ENCODE data around the gene ZNF275.

Gene ZNF275

GRCh38 chrX:153334654-153335295, 822 bp downstream of the ZNF275 start:
- Mint-ChIP-seq H3K4me1 (peaks cover 21 to 32% of the 10 kb centered on the region in 2 donors), H3K27me3 (no peaks in the 10 kb centered on the region), H3K36me3 (peaks cover 15 to 21% of the 10 kb centered on the region in 2 donors), H3K27ac (peak overlapping the region; percentile 85), H3K4me3 (peak overlapping the region; percentile 82 to 88), H3K9me3 (no peaks in the 10 kb centered on the region)
- DNase-seq (no peak), ATAC-seq (replicated peaks) (no peak)

GRCh38 chrX:153336121-153336894, 2.4 kb downstream of the ZNF275 start:
- H3K27me3 Mint-ChIP-seq, result no peaks in the 10 kb centered on the region
- DNase-seq, result peak; percentile 11
- H3K36me3 Mint-ChIP-seq, result peaks cover 21 to 30% of the 10 kb centered on the region in 2 donors
- no peaks in the 10 kb centered on the region for H3K9me3 Mint-ChIP-seq
- H3K4me1 Mint-ChIP-seq, result peaks cover 21 to 40% of the 10 kb centered on the region in 2 donors
- H3K4me3 Mint-ChIP-seq, result peak overlapping the region; percentile 82 to 88
- H3K27ac Mint-ChIP-seq, result peak overlapping the region; percentile 52
- ATAC-seq (replicated peaks), result peak; percentile 50 to 51

GRCh38 chrX:153336988-153337387, 3.0 kb downstream of the ZNF275 start:
- no peaks in the 10 kb centered on the region for H3K27me3 Mint-ChIP-seq
- H3K27ac Mint-ChIP-seq, result no peak overlapping the region
- H3K9me3 Mint-ChIP-seq, result no peaks in the 10 kb centered on the region
- no peak for DNase-seq
- peaks cover 27 to 37% of the 10 kb centered on the region in 2 donors for H3K36me3 Mint-ChIP-seq
- peaks cover 21 to 41% of the 10 kb centered on the region in 2 donors for H3K4me1 Mint-ChIP-seq
- no peak overlapping the region for H3K4me3 Mint-ChIP-seq
- ATAC-seq (replicated peaks), result no peak

- Mint-ChIP-seq H3K27ac (no peak overlapping the region), H3K9me3 (no peaks in the 10 kb centered on the region), H3K36me3 (peaks cover 39 to 45% of the 10 kb centered on the region in 2 donors), H3K27me3 (no peaks in the 10 kb centered on the region), H3K4me3 (no peak overlapping the region), H3K4me1 (peaks cover 19 to 41% of the 10 kb centered on the region in 2 donors)
- no peak for ATAC-seq (replicated peaks)
- DNase-seq, result no peak
These were observed 4.9 kb downstream of the ZNF275 start for GRCh38 chrX:153338836-153339235.

GRCh38 chrX:153339662-153340061, 5.7 kb downstream of the ZNF275 start:
- H3K36me3 Mint-ChIP-seq, result peaks cover 43 to 53% of the 10 kb centered on the region in 2 donors
- peaks cover 19 to 41% of the 10 kb centered on the region in 2 donors for H3K4me1 Mint-ChIP-seq
- no peak overlapping the region for H3K4me3 Mint-ChIP-seq
- ATAC-seq (replicated peaks), result no peak
- H3K9me3 Mint-ChIP-seq, result no peaks in the 10 kb centered on the region
- H3K27me3 Mint-ChIP-seq, result no peaks in the 10 kb centered on the region
- DNase-seq, result no peak
- peak overlapping the region; percentile 6 for H3K27ac Mint-ChIP-seq

- no peak overlapping the region for H3K4me3 Mint-ChIP-seq
- no peak overlapping the region for H3K27ac Mint-ChIP-seq
- ATAC-seq (replicated peaks), result no peak
- peaks cover 19 to 37% of the 10 kb centered on the region in 2 donors for H3K4me1 Mint-ChIP-seq
- H3K9me3 Mint-ChIP-seq, result no peaks in the 10 kb centered on the region
- no peaks in the 10 kb centered on the region for H3K27me3 Mint-ChIP-seq
- H3K36me3 Mint-ChIP-seq, result peaks cover 47 to 57% of the 10 kb centered on the region in 2 donors
- no peak for DNase-seq
These were observed 6.2 kb downstream of the ZNF275 start for GRCh38 chrX:153340111-153340510.

- H3K27ac Mint-ChIP-seq, result no peak overlapping the region
- ATAC-seq (replicated peaks), result no peak
- peaks cover 12 to 20% of the 10 kb centered on the region in 2 donors for H3K4me1 Mint-ChIP-seq
- no peaks in the 10 kb centered on the region for H3K27me3 Mint-ChIP-seq
- no peak for DNase-seq
- H3K36me3 Mint-ChIP-seq, result peaks cover 62 to 70% of the 10 kb centered on the region in 2 donors
- no peak overlapping the region for H3K4me3 Mint-ChIP-seq
- peaks cover 0 to 7% of the 10 kb centered on the region in 2 donors for H3K9me3 Mint-ChIP-seq
These were observed 9.0 kb downstream of the ZNF275 start for GRCh38 chrX:153342762-153343558.

- H3K4me1 Mint-ChIP-seq, result peaks cover 5 to 13% of the 10 kb centered on the region in 2 donors
- H3K36me3 Mint-ChIP-seq, result peaks cover 58 to 66% of the 10 kb centered on the region in 2 donors
- no peak overlapping the region for H3K27ac Mint-ChIP-seq
- peaks cover 0 to 7% of the 10 kb centered on the region in 2 donors for H3K9me3 Mint-ChIP-seq
- no peak overlapping the region for H3K4me3 Mint-ChIP-seq
- ATAC-seq (replicated peaks), result no peak
- no peak for DNase-seq
- no peaks in the 10 kb centered on the region for H3K27me3 Mint-ChIP-seq
These were observed 9.7 kb downstream of the ZNF275 start for GRCh38 chrX:153343674-153344073.

- Mint-ChIP-seq H3K27ac (no peak overlapping the region), H3K4me3 (no peak overlapping the region), H3K27me3 (no peaks in the 10 kb centered on the region), H3K4me1 (peaks cover 0 to 4% of the 10 kb centered on the region in 2 donors), H3K9me3 (peaks cover 0 to 7% of the 10 kb centered on the region in 2 donors), H3K36me3 (peaks cover 41 to 55% of the 10 kb centered on the region in 2 donors)
- ATAC-seq (replicated peaks) (no peak), DNase-seq (no peak)
These were observed 13.6 kb downstream of the ZNF275 start for GRCh38 chrX:153347530-153347929.

- ATAC-seq (replicated peaks), result no peak
- Mint-ChIP-seq H3K27ac (no peak overlapping the region), H3K9me3 (peaks cover 0 to 7% of the 10 kb centered on the region in 2 donors), H3K27me3 (no peaks in the 10 kb centered on the region), H3K4me3 (no peak overlapping the region), H3K36me3 (peaks cover 37 to 55% of the 10 kb centered on the region in 2 donors), H3K4me1 (peaks cover 0 to 4% of the 10 kb centered on the region in 2 donors)
- DNase-seq, result no peak
These were observed 14.5 kb downstream of the ZNF275 start for GRCh38 chrX:153348421-153348820.

GRCh38 chrX:153349952-153350351, 16.0 kb downstream of the ZNF275 start:
- Mint-ChIP-seq H3K9me3 (peaks cover 0 to 7% of the 10 kb centered on the region in 2 donors), H3K27me3 (no peaks in the 10 kb centered on the region), H3K4me3 (no peak overlapping the region), H3K4me1 (peaks cover 0 to 4% of the 10 kb centered on the region in 2 donors), H3K36me3 (peaks cover 26 to 40% of the 10 kb centered on the region in 2 donors), H3K27ac (no peak overlapping the region)
- DNase-seq (no peak), ATAC-seq (replicated peaks) (no peak)

- Mint-ChIP-seq H3K9me3 (no peaks in the 10 kb centered on the region), H3K4me1 (peaks cover 0 to 4% of the 10 kb centered on the region in 2 donors), H3K36me3 (peaks cover 12 to 28% of the 10 kb centered on the region in 2 donors), H3K27ac (no peak overlapping the region), H3K27me3 (no peaks in the 10 kb centered on the region), H3K4me3 (no peak overlapping the region)
- no peak for ATAC-seq (replicated peaks)
- no peak for DNase-seq
These were observed 18.0 kb downstream of the ZNF275 start for GRCh38 chrX:153351981-153352380.

- Mint-ChIP-seq H3K9me3 (peaks cover 0 to 8% of the 10 kb centered on the region in 2 donors), H3K27ac (no peak overlapping the region), H3K27me3 (no peaks in the 10 kb centered on the region), H3K4me1 (peaks cover 0 to 4% of the 10 kb centered on the region in 2 donors), H3K4me3 (no peak overlapping the region), H3K36me3 (peaks cover 8 to 31% of the 10 kb centered on the region in 2 donors)
- DNase-seq (no peak), ATAC-seq (replicated peaks) (no peak)
These were observed 18.9 kb downstream of the ZNF275 start for GRCh38 chrX:153352858-153353257.

- DNase-seq (no peak), ATAC-seq (replicated peaks) (no peak)
- peaks cover 0 to 8% of the 10 kb centered on the region in 2 donors for H3K9me3 Mint-ChIP-seq
- H3K27ac Mint-ChIP-seq, result peak overlapping the region; percentile 42
- H3K4me3 Mint-ChIP-seq, result no peak overlapping the region
- peaks cover 7 to 30% of the 10 kb centered on the region in 2 donors for H3K36me3 Mint-ChIP-seq
- H3K4me1 Mint-ChIP-seq, result peaks cover 0 to 4% of the 10 kb centered on the region in 2 donors
- no peaks in the 10 kb centered on the region for H3K27me3 Mint-ChIP-seq
These were observed 19.5 kb downstream of the ZNF275 start for GRCh38 chrX:153353416-153353815.
